HG02973 (cell line): ENCODE results near the gene ENOX1.

Experiments used
- ATAC-seq: cut with Tn5 transposase; IDR thresholded peaks from one replicate; pipeline ENCODE4 v1.9.1; 2021; ENCODE audit warnings: moderate library complexity; ENCODE audit not compliant: unreplicated experiment

ENOX1 gene

DNA sequence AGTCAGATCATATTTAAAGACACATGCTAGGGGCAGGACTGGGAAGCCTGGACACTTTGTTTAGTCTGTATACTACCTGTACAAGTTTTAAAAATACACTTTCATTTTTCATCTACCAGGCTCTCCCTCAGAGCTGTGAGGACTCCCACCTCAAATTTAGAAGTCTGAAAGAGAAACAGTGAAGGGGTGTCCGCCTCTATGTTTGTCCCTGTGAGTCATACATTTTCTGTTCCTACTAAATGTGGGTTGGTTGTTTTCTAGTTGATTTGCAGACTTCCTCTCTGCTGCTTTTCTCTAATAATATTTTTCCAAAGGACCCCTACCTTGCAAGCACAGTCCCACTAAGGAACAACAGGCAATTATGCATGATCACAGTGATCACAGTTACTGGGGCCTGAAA is 110.5 kb downstream of the ENOX1 start:
- ATAC-seq: peak; percentile 97

DNA sequence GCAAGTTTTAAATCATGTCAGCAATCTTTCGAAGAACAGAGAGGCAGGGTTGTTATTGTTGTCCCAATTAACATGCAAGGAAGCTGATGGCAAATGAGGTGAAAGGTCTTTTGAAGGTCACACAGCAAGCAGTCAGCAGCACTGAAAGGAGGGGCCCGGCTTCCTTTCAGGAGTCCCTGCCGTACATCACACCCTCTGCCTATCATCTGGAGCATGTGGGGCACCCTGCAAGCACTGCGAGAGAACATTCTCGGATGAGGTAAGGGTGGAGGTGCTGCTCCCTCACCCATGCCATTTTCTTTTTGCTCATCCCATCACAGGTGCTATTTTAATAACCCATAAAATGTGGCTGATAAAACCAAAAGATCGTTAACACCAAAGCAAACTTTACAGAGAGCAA is 111.2 kb downstream of the ENOX1 start:
- no peak for ATAC-seq

GRCh38 chr13:43669964-43670363 is 116.8 kb downstream of the ENOX1 start:
- ATAC-seq: no peak

DNA sequence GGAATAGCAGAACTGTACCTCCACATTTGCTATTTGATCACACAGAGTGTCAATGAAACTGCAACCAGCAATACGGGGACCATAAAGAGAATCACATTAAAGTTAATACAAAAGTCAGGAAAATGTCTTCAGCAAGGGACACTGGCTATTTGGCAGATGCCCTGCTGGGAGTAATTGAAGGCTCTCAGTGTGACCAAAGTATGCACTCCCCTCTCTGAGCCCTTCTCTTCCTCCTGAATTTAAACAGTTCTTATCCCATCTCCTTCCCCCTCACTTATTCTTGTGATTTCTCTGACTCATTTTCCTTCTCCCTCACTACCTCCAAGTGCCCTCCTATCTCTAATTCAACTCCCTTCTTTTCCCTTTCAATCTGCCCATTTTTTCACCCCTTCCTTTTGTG is 117.7 kb downstream of the ENOX1 start:
- ATAC-seq: no peak

- no peak for ATAC-seq
These were observed 120.4 kb downstream of the ENOX1 start for GRCh38 chr13:43666403-43666802.

DNA sequence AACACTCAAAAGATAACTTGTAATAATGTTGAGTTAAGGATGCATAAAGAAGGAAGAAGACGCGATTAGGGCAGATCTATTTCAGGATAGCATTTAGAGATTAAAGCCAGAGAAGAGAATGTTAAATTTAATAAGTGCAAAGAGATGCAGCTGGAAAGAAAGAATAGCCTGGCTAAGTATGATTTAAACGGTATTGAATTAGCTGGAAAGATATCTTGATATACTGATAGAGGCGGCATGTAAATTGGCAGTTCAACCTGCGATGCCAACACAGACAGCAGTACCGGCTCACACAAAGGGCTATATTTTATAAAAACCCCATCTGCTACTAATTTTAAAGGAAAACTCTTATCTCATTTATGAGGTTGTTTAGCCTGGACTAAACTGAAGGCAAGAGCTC is 121.4 kb downstream of the ENOX1 start:
- no peak for ATAC-seq

- ATAC-seq: no peak
These were observed 122.0 kb downstream of the ENOX1 start for GRCh38 chr13:43664700-43665191.

DNA sequence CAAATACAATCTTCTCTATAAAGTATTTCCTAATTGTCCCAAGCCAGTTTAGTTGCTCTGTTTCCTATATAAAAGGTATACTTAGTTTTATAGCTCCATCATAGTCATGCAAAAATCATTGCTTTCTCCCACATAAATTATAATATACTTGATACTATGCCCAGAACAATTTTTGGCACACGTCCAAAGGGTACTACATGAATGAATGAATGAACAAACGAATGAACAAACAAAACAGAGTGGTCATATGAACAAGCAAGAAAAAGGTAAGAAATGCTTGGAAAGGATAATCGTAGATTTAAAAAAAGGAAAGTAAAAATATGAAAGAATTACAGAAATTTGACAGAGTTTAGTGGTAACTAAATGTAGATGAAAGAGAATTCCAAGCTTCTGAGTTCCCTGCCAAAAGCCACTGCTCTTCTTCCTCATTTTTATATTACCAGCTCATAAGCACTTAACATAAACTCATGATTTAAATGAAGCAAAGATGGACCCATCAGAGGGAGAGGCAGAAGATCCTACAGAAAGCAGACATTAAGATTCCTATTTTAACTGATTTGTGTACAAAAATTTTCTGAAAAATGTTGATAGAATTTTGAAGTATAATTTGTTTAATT is 123.2 kb downstream of the ENOX1 start:
- no peak for ATAC-seq

- no peak for ATAC-seq
These were observed 123.8 kb downstream of the ENOX1 start for GRCh38 chr13:43662976-43663375.

DNA sequence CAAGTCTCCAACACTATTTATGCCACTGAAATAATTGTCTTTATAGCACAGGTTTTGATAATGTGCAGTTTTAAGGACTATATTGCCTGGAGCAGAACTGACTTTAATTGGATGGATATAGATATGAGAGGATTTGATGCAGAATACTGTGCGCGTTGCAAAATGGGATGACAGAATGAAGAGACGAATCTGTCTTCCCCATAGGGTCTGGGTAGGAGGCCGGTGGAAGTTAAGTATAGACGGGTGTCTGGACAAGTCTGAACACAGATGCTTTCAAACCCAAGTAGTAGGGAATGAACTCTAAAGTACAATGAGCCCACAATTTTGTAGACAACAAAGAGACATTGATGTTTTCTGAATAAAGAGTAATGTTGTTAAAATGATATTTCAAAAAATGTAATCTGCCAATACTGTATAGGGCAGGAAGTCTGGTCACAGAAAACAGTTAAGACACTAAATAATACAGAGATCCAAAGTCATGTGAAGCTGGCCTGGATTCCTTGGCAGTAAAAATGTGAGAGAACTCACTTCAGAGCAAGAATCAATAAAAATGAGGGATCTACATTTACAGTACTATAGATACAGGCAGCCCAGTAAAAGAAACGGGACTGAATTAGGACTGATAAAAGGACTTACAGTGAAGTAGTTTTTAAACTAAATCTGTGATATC is 125.5 kb downstream of the ENOX1 start:
- ATAC-seq: no peak

DNA sequence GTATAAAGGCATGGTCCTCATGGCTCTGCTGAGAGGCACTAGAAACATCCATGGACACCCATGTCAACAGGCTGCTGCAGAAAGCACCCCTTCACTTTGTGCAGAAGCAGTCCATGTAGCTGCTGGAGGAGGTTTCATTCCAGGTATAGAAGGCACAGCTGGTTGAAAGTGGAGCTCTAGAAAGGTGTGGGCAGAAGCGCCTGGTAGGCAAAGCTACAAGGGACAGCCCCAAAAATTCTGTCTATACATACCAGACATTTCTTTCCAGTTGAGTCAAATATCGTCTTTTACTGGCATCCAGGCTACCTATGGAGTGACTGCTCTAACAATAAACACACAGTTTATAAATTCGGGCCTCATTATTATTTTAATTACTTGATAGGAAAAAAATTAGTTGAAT is 129.3 kb downstream of the ENOX1 start:
- no peak for ATAC-seq

DNA sequence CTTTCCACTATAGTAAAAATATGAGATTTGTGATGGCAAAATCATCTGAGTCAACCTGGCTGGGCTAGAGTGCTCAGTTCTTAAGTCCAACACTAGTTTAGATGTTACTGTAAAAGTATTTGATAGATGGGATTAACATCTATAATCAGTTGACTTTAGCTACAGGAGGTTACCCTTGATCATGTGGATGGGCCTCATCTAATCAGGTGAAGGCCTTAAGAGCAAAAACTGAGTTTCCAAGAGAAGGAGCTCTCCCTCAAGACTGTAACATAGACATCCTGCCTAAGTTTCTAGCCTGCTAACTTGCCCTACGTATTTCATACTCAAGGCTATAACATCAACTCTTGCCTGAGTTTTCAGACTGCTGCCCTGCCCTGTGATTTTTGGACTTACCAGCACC is 132.8 kb downstream of the ENOX1 start:
- no peak for ATAC-seq

DNA sequence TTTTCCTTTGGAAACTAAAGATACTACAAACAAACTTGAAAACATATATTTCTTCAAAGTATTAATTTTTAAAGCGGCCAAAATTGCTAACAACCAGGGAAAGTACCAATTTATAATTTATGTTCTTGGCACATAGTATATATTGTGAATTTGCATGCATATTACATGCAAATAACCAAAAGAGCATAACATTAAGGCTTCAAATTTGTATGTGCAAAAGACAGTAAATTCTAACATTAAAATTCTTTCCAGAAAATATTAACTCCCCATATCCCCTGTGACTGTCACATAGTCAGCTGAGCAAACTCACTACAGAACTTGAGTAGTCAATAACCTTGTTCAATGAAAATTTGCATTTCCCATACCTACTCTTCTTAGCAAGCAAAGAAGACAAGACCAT is 133.4 kb downstream of the ENOX1 start:
- no peak for ATAC-seq

- ATAC-seq: no peak
These were observed 134.0 kb downstream of the ENOX1 start for GRCh38 chr13:43652760-43653159.

DNA sequence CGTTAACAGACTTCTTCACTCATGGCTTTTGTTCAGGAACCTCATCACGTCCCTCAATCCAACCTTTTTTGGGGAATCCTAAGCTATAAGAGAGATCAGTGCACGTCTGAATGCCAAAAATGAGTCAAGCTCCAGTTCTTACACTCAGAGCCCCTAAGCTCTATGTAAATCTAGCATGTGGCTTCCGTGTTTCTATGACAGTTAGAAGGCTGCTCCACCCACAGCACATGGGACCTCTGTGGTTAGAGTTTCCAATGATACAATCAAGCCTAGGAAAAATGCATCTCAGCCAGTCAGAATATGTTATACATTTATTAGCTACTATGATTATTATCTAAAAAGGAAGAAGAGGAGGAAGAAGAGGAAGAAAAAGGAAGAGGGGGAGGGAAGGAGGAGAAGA is 135.9 kb downstream of the ENOX1 start:
- ATAC-seq: no peak

GRCh38 chr13:43648733-43649132 is 138.0 kb downstream of the ENOX1 start:
- no peak for ATAC-seq

DNA sequence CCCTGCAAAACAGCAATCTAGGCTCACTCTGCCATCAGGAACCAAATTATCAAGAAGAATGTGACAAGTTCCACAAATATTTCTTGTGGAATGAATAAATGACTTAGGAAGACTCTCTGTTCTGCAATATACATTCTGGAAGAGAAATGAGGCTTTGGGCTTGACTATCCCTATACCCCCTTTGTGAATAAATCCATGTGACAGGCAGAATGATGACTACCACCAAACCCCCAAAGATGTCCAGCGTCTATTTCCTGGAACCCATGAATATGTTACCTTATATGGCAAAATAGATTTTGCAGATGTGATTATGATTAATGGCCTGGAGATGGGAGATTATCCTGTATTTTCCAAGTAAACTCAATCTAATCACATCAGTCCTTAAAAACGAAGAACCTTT is 139.3 kb downstream of the ENOX1 start:
- no peak for ATAC-seq

GRCh38 chr13:43640476-43640875 is 146.3 kb downstream of the ENOX1 start:
- no peak for ATAC-seq

GRCh38 chr13:43631106-43631505 is 155.7 kb downstream of the ENOX1 start:
- no peak for ATAC-seq

- ATAC-seq: no peak
These were observed 156.9 kb downstream of the ENOX1 start for GRCh38 chr13:43629691-43630480.

- no peak for ATAC-seq
These were observed 159.8 kb downstream of the ENOX1 start for GRCh38 chr13:43626994-43627393.

- no peak for ATAC-seq
These were observed 172.7 kb downstream of the ENOX1 start for GRCh38 chr13:43614063-43614462.
